Stimulated activated CD8-positive, alpha-beta memory T cell treated with anti-CD3 and anti-CD28 coated beads, Interleukin-2, amount 100 ng/mL, for 48 hours (primary cell): ENCODE results near the gene PIGN.
"Not testable (repeated sequence)": the region's sequence is repeated elsewhere in the genome, so short reads cannot be mapped to it uniquely, and the experiment has no call there.

Source experiments
- DNase-seq, 2 donors: peaks; one replicate each; pipeline ENCODE4 v3.0.0-alpha.2; 2020; ENCODE audit warnings: low read depth in 2 of 2

Gene PIGN

GRCh38 chr18:62179213-62179612, 7.6 kb downstream of the PIGN start:
- DNase-seq: no peak

GRCh38 chr18:62177271-62177670, 9.6 kb downstream of the PIGN start:
- no peak for DNase-seq

DNA sequence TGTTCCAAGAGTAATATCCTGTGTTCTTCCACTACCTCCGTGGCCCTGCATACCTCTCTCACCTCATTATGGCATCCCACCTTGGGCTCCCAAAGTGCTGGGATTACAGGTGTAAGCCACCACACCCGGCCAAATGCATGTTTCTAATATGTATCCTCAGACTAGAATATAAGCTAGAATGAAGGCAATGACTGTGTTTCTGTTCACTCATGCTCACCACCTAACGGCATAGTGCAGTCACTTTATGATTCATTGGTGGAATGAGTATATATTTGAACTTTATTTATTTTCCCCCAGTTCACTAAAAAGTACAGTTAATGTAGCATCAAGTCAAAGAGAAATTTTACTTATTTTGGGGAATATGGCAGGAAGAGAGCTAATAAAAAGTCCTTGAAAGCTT, 11.3 kb downstream of the PIGN start:
- no peak for DNase-seq

DNA sequence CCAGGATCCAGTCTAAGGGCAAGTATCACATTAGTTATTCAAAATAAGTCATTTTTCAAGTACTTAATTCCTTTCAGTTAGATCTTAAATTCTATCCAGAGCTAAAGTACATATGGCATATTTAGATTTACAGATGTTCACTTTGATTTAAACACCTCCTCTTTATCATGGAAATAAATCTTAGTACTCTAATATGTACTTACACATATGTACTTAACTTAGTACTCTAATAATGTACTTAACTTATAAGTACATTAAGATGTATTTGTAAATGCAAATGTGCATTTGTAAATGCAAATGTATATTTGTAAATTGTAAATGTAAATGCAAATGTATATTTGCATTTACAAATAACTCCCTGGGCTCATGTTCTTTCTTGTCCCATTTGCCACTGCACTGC, 14.6 kb downstream of the PIGN start:
- no peak for DNase-seq

DNA sequence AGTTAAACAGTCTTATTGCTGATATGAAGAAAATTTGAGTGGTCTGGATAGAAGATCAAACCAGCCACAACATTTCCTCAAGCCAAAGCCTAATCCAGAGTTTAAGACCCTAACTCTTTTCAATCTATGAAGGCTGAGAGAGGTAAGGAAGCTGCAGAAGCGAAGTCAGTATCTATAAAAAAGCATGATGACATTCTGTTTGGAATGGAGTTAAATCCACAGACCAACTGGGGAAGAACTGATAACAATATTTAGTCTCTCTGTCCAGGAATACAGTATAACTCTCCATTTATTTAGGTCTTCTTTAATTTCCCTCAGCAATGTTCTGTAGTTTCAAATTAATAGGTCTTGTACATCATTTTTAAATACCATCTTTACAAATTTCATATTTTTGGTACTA, 16.0 kb downstream of the PIGN start:
- no peak for DNase-seq

GRCh38 chr18:62166524-62166923, 20.3 kb downstream of the PIGN start:
- not testable (repeated sequence) for DNase-seq

DNA sequence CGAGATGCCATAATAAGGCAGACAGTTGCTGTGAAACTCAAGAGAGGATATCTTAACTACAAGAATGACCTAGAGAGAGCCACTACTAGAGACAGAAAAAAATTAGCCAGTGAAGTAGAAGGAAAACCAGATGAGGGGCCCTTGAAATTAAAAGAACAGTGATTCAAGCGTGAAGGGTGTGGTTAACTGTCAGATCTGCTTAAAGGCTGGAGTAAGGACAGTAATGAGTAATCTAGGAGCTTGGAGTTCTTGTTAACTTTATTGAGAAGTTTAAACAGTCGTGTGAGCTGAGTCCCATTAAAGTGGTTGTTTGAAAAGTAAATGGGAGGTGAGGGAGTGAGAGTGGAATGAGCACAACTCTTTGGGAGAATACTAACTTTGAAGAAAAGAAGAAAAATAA, 21.3 kb downstream of the PIGN start:
- DNase-seq: no peak

- DNase-seq: no peak
Measured at GRCh38 chr18:62164855-62165487, 21.9 kb downstream of the PIGN start.

DNA sequence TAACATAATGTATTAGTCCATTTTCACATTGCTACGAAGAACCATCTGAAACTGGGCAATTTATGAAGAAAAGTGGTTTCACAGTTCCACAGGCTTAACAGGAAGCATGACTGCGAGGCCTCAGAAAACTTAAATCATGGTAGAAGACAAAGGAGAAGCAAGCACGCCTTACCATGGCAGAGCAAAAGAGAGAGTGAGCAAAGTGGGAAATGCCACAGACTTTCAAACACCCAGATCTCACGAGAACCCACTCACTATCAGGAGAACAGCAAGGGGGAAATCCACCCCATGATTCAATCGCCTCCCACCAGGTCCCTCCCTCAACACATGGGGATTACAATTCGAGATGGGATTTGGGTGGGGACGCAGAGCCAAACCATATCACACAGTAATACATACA, 22.5 kb downstream of the PIGN start:
- no peak for DNase-seq

DNA sequence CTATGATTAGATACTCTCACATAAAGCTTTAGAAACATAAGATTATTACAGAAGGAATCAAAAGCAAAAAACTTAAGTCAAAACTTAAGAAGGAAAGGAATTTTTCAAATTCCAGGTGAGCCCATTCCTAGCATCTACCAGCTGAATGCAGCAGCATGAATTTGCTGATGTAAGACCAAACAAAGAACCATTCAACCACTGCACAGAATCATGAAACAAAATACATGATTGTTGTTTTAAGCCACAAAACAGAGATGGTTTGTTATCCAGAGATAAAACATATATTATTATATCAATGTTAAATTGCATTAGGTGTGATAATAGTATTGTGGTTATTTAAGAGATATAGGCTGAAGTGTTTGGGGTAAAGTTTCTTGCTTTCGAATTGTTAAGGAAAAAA, 29.0 kb downstream of the PIGN start:
- no peak for DNase-seq

GRCh38 chr18:62152844-62153243, 34.0 kb downstream of the PIGN start:
- DNase-seq: no peak

- no peak for DNase-seq
Measured at GRCh38 chr18:62151068-62151771, 35.6 kb downstream of the PIGN start.

DNA sequence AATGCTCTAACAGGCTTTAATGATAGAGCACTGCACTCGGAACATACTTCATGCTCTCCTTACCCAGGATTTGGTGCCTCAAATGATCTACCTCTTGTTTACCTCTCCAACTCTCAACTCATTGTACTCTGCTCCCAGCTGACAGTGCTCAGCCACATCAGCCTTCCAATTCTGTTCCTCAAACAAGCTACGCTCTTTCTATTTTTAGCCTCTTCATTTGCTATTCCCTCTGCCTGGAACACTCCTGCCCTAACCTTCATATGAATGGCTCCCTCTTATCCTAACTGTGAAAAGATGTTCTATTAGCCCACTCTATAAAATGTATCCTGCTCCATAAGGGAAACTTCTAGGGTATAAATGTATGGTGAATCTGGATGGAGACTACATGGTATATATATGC, 42.5 kb downstream of the PIGN start:
- no peak for DNase-seq

GRCh38 chr18:62140259-62140658, 46.6 kb downstream of the PIGN start:
- no peak for DNase-seq

DNA sequence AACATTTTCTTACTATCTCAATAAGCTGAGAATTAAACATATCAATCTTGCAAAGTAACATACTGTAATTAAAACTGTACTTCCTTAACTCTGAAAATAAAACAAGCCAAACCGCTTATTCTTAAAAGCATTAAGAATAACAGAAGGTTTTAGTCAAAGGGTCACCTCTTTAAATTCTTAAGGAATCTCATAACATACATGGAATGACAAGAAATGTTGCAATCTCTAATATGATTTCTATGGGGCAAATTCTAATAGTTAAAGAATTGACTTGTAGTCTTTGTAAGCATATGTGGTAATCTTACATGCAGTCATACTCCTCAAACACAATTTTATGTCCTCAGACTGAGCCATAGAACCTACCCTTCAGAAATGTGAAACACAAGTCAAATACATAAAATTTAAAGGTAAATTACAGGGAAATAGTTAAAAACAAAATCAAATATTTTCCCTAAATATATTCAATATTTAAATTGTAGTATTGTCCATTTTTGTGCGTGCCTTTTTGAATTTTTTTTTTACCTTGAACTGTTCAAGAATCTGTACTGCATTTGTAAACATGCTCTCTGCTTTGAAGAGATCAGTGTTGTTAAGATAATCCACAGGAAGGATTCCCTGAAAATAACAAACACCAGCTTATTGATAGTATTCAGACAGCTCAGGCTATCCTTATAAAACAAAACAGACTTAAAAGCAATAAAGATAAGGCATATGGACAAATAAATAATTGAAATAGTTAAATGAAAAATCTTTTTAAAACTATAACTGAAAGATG, 48.2 kb downstream of the PIGN start:
- DNase-seq: no peak

GRCh38 chr18:62131301-62131909, 55.5 kb downstream of the PIGN start:
- DNase-seq: peak; percentile 21 to 27

GRCh38 chr18:62128157-62128556, 58.7 kb downstream of the PIGN start:
- no peak for DNase-seq

- no peak for DNase-seq
Measured at GRCh38 chr18:62126737-62127136, 60.1 kb downstream of the PIGN start.

DNA sequence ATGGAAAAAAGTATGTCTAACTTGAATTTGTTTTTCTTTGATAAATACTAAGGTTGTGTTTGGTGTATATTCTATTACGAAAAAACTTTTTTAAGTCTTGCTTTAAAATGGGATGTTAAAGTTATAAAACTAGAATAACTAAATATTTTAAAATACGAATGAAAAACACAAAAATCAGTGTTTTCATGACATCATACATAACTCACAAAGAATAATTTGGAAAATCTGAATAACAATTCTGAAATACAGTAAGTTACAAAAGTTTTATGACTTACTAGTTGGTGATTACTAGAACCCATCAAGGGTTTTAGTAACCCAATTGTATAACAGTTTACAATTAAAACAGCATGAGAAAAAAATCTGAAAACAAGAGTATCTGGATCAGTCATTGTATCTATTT, 61.2 kb downstream of the PIGN start:
- DNase-seq: no peak

DNA sequence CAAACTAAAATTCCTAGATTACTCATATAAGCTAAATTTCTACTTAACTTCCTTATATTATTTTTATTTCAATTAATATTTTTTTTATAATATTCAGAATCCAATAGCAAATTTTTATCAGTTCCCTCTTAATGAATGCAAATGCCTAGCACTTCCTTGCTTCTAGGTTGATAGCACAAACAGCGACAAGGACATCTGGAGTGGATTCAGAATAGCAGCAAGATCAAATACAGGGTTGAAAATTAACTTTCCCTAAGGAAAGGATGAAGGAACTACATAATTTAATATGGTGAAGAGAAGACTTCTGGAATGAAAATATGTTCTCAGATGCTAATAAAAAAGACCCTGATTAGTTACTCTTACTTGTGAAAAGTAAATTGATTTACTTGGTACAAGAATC, 64.5 kb downstream of the PIGN start:
- DNase-seq: no peak

- DNase-seq: no peak
Measured at GRCh38 chr18:62119884-62120283, 67.0 kb downstream of the PIGN start.

DNA sequence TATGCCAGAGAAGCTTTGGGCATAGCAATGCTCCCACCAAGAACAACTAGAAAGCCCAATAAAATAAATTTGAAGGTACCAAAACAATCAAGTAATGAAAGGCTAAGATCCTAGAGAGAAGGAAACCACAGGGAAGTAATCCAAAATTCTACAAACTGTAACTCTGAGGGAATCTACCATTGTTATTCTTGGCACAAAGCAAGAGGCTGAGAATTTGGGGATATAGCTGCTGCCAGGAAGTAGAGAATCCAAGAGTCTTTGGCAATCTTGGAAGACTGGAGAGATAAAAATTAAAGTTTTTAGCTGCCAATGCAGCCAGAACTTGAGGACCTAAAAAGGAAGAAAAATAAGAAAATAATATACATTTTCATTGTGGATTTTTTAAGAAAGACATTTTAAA, 68.5 kb downstream of the PIGN start:
- no peak for DNase-seq

DNA sequence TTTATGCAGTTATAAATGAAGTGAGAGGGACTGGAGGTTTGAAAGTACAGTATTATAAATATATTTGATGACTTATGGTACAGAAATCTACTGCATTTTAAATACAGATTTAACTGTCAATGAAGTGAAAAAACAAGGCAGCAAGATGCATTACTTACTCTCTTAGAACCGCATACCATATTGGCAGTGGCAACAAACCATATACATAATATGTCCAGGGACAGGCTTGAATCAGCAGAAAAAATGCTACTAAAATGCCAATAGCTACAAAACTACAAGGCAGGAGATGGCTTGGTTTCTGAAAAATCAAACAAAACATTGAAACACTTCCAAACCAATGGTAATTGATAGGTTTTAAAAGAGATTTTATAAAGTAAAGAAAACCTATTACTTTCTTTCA, 77.2 kb downstream of the PIGN start:
- no peak for DNase-seq
